Right atrium auricular region (tissue), 2 donors: ENCODE data around the gene NEUROD2. TPM values are rescaled to one million over a fixed set of nuclear protein-coding genes. Genes with fewer than 3 reads are reported as not detected.

Experiments used
- DNase-seq: peaks from one replicate; pipeline ENCODE4 v3.0.0-alpha.2; 2019; ENCODE audit warnings: low spot score
- H3K27ac ChIP-seq, 2 donors: fragments of 200-600 bp; sonication (generic); 1 replicate in 1 of 2; 2 replicates in 1 of 2; pipeline ENCODE4 v1.5.1; 2016 to 2019
- H3K27me3 ChIP-seq, 2 donors: fragments of 200-600 bp; sonication (generic); one replicate each; pipeline versions ENCODE4 v1.5.1 to v1.6.0; 2017 to 2019
- H3K36me3 ChIP-seq: fragments of 200-600 bp; sonication (generic); one replicate; pipeline ENCODE4 v1.5.1; 2016
- H3K4me1 ChIP-seq, 2 donors: fragments of 200-600 bp; sonication (generic); one replicate each; pipeline versions ENCODE4 v1.5.1 to v1.6.0; 2017 to 2019
- H3K4me3 ChIP-seq, 2 donors: fragments of 200-600 bp; sonication (generic); 1 replicate in 1 of 2; 2 replicates in 1 of 2; pipeline ENCODE4 v1.5.1; 2017 to 2019; ENCODE audit warnings: mild to moderate bottlenecking in 1 of 2, moderate library complexity in 1 of 2
- H3K9me3 ChIP-seq, 2 donors: fragments of 200-600 bp; sonication (generic); one replicate each; pipeline ENCODE4 v1.5.1; 2019
- total RNA-seq, 2 donors: library from RNA; depleted of rRNA; stranded (reverse); fragments of >200 nt; gene quantifications; one replicate each; pipeline ENCODE4 v1.1.0, GENCODE V29; 2016
- TF ChIP-seq, protein P1 (sequence below), 2 donors: fragments of 200-600 bp; sonication (generic); IDR thresholded peaks; one replicate each; pipeline ENCODE4 v1.5.1; 2019; ENCODE audit warnings: antibody characterized with exemption in 2 of 2

The NEUROD2 gene
- total RNA-seq, 2 donors from 2014 or later, result not detected

DNA sequence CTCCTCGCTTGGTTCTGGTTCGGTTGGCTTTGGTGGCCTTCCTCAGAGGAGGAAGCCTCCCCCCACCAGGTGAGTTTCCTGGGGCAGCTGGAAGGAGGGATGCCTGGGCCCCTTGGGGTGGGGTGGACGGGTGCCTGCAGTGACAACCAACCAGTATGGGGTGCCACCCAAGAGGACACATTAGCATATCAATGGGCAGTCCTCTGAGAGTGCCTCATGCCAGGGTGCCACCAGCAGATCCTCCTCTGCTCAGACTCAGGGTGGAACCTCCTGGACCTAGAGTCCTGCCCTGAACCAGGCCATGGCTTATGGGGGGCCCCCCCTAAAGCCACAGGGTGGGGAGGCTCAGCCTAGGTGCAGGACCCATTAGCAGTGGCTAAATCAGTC is 21.8 kb upstream of the NEUROD2 start:
- H3K9me3 ChIP-seq, result no peaks in the 10 kb centered on the region
- H3K4me1 ChIP-seq, result peaks cover 0 to 15% of the 10 kb centered on the region in 2 donors
- DNase-seq, result no peak
- TF ChIP-seq, protein P1, sequence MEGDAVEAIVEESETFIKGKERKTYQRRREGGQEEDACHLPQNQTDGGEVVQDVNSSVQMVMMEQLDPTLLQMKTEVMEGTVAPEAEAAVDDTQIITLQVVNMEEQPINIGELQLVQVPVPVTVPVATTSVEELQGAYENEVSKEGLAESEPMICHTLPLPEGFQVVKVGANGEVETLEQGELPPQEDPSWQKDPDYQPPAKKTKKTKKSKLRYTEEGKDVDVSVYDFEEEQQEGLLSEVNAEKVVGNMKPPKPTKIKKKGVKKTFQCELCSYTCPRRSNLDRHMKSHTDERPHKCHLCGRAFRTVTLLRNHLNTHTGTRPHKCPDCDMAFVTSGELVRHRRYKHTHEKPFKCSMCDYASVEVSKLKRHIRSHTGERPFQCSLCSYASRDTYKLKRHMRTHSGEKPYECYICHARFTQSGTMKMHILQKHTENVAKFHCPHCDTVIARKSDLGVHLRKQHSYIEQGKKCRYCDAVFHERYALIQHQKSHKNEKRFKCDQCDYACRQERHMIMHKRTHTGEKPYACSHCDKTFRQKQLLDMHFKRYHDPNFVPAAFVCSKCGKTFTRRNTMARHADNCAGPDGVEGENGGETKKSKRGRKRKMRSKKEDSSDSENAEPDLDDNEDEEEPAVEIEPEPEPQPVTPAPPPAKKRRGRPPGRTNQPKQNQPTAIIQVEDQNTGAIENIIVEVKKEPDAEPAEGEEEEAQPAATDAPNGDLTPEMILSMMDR (IDR thresholded peaks at IDR 0.05), result no peak
- no peaks in the 10 kb centered on the region for H3K36me3 ChIP-seq
- no peak overlapping the region for H3K27ac ChIP-seq
- H3K4me3 ChIP-seq, result no peak overlapping the region
- H3K27me3 ChIP-seq, result peaks cover 0 to 8% of the 10 kb centered on the region in 2 donors

DNA sequence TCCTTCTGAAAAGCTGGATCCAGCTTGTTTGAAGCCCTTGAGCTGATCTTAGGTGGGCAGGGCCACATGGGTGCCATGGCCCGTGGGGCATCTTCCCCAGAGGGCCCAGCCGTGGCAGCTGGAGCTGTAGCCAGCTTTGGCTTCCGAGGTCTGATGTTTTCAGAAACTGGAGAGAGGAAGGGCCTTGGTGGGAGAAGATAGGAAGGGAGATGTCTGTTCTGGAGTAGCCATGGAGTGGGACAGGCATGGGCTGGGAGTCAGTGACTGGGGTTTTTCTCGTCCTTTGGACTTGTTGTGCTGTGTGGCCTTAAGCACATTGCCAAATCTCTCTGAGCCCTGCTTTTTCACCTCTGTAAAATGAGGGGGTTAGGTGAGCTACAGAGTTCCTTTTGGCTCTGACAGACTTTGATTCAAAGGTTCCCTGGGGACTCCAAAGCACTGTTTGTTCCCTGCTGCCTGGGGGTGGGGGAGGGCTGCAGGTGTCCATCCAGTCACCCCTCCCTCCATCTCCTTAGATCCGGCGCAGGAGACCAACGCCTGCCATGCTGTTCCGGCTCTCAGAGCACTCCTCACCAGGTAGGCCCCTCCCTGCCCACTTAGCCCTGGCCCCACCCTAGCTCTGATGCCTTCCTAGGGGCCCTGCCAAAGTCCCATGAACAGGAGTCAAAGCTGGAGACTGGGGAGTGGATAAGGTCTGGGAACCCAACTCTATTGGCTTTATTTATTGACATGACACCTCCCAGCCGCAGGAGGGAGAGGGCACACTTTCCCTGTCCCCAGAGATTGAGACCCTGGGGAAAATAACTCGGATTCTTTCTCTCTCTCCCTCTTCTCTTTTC is 21.2 kb upstream of the NEUROD2 start:
- Histone ChIP-seq H3K9me3 (no peaks in the 10 kb centered on the region), H3K27me3 (peaks cover 0 to 8% of the 10 kb centered on the region in 2 donors), H3K27ac (no peak overlapping the region), H3K4me3 (no peak overlapping the region), H3K36me3 (no peaks in the 10 kb centered on the region), H3K4me1 (peaks cover 0 to 14% of the 10 kb centered on the region in 2 donors)
- TF ChIP-seq, protein P1 (IDR thresholded peaks at IDR 0.05), result no peak
- no peak for DNase-seq

DNA sequence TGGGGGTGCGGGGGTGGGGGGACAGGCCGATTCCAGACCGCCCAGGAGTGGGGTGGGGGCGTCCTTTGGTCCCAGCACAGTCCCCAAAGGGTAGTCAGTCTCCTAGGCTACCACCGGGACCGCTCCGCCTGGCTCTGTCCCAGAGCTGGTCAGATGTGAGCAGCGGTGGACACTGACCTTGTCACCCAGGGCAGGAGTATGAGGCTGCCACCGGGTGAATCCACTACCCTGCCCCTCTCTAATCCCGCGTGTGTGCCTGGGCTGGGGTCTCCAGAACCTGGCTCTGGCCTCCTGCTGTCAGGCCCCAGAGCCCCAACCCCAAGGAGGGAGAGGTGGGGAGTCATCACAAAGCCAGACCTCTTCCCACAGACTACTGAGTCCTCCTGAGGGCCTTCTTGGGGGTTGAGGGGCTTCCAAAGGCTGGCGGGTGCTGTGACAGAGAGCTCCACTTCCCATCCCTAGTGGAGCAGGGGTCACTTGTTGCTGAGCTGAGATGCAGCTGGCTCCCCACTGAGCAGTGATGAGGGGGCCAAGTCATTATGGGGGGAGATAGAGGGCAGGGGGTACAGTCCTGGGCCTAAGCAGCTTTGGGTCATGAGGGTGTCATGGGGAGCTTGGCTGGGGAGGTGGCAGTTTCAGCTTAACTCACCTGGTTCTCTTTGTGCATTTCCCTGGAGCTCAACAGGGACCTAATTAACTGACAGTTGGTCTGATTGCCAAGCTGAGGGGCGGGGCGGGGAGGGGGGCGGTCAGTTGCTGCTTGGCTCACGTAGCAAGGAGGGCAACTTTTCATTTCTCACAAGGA is 20.2 kb upstream of the NEUROD2 start:
- TF ChIP-seq, protein P1 (IDR thresholded peaks at IDR 0.05), result no peak
- Histone ChIP-seq H3K27me3 (peaks cover 0 to 8% of the 10 kb centered on the region in 2 donors), H3K4me1 (peaks cover 0 to 21% of the 10 kb centered on the region in 2 donors), H3K9me3 (no peaks in the 10 kb centered on the region), H3K27ac (no peak overlapping the region), H3K36me3 (no peaks in the 10 kb centered on the region), H3K4me3 (peak overlapping the region in 1 of 2 donors; percentile 48)
- DNase-seq, result no peak

DNA sequence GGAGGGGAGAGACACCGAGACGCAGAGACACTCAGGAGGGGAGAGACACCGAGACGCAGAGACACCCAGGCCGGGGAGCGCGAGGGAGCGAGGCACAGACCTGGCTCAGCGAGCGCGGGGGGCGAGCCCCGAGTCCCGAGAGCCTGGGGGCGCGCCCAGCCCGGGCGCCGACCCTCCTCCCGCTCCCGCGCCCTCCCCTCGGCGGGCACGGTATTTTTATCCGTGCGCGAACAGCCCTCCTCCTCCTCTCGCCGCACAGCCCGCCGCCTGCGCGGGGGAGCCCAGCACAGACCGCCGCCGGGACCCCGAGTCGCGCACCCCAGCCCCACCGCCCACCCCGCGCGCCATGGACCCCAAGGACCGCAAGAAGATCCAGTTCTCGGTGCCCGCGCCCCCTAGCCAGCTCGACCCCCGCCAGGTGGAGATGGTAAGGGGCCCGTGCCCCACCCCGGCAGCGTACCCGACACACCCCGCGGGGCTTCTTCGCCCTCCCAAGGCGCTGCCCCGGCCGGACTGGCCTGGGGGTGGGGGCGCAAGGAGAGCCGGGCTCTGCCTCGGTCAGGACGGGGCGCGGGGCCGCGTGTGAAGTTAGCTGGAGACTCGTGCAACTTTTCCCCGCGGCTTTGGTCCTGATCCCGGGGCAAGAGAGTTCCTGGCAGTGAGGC is 19.5 kb upstream of the NEUROD2 start:
- Histone ChIP-seq H3K4me1 (peaks cover 0 to 26% of the 10 kb centered on the region in 2 donors), H3K9me3 (no peaks in the 10 kb centered on the region), H3K4me3 (peak overlapping the region; percentile 48), H3K36me3 (no peaks in the 10 kb centered on the region), H3K27me3 (peaks cover 0 to 8% of the 10 kb centered on the region in 2 donors), H3K27ac (no peak overlapping the region)
- no peak for DNase-seq
- TF ChIP-seq, protein P1 (IDR thresholded peaks at IDR 0.05), result no peak

DNA sequence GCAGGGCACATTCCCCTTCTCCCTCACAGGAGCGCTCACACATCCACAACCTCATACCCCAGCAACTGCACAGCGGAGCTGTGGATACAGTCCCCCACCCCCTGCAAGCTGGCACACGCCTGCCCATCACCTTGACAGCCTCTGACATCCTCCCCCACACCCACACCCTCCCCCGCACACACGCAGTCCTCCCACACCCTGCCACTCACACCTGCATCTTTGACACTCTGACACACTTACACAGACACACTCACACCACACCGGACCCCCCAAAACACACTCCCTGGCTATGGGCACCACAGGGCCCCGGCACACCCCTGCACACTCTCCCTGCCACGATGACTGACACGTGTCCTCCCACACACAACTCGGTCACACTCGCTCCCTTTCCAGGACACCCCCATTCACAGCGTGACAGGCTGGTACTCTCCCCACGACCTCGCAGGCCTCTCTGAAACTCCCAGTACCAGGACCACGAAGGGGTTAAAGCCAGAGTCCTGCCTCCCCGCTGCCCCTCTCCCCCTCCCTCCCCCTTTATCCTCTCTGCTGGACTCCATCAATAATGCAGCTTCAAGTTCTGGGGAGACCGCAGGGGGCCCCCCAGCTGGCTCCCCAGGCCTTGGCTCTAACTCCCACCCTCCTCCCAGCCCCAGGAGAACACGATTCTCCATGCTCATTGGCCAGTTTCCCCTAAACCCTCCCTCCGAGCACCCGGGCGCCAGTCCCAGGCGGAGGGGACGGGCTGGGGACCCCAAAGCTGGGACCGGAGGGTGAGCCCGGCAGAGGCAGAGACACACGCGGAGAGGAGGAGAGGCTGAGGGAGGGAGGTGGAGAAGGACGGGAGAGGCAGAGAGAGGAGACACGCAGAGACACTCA is 18.7 kb upstream of the NEUROD2 start, which contains the start of gene PPP1R1B:
Gene PPP1R1B, plus strand, starts transcription at position 782 of the 876 bp plus-strand sequence. CDS start 441 bp downstream, outside the sequence.
- H3K4me3 ChIP-seq, result peak within 1 kb of the TSS; percentile 48
- H3K4me1 ChIP-seq, result peaks cover 0 to 27% of the 10 kb centered on the region in 2 donors
- TF ChIP-seq, protein P1 (IDR thresholded peaks at IDR 0.05), result no peak
- peaks cover 0 to 8% of the 10 kb centered on the region in 2 donors for H3K27me3 ChIP-seq
- H3K27ac ChIP-seq, result no peak within 1 kb of the TSS
- no peak for DNase-seq
- no peaks in the 10 kb centered on the region for H3K9me3 ChIP-seq
- no peaks in the 10 kb centered on the region for H3K36me3 ChIP-seq
